HG02610 (cell line): Measurements from ENCODE around the gene NPM1.
"Not testable (repeated sequence)": the region's sequence is repeated elsewhere in the genome, so short reads cannot be mapped to it uniquely, and the experiment has no call there.

ENCODE experiments used
- ATAC-seq: cut with Tn5 transposase; IDR thresholded peaks from one replicate; pipeline ENCODE4 v1.9.1; 2021; ENCODE audit warnings: mild to moderate bottlenecking, moderate library complexity; ENCODE audit not compliant: unreplicated experiment

Gene NPM1

GRCh38 chr5:171386006-171386671 lies 1.5 kb upstream of the NPM1 start:
- ATAC-seq, result no peak

- no peak for ATAC-seq
These were observed 746 bp upstream of the NPM1 start for GRCh38 chr5:171386861-171387344.

GRCh38 chr5:171387970-171388815 lies 544 bp downstream of the NPM1 start:
- ATAC-seq, result peak; percentile 33

- ATAC-seq, result peak; percentile 6
These were observed 1.1 kb downstream of the NPM1 start for GRCh38 chr5:171388816-171389168.

- no peak for ATAC-seq
These were observed 3.4 kb downstream of the NPM1 start for GRCh38 chr5:171390883-171391677.

GRCh38 chr5:171391996-171392577 lies 4.4 kb downstream of the NPM1 start:
- no peak for ATAC-seq

- no peak for ATAC-seq
These were observed 5.0 kb downstream of the NPM1 start for GRCh38 chr5:171392585-171393159.

- no peak for ATAC-seq
These were observed 7.4 kb downstream of the NPM1 start for GRCh38 chr5:171395042-171395441.

GRCh38 chr5:171396583-171396982 lies 8.9 kb downstream of the NPM1 start:
- not testable (repeated sequence) for ATAC-seq

GRCh38 chr5:171397190-171397589 lies 9.5 kb downstream of the NPM1 start:
- ATAC-seq, result no peak

GRCh38 chr5:171397599-171397998 lies 9.9 kb downstream of the NPM1 start:
- ATAC-seq, result no peak

GRCh38 chr5:171398660-171399059 lies 11.0 kb downstream of the NPM1 start:
- ATAC-seq, result not testable (repeated sequence)

GRCh38 chr5:171400169-171400568 lies 12.5 kb downstream of the NPM1 start:
- ATAC-seq, result no peak

GRCh38 chr5:171401167-171401947 lies 13.7 kb downstream of the NPM1 start:
- no peak for ATAC-seq

GRCh38 chr5:171402751-171403150 lies 15.1 kb downstream of the NPM1 start:
- ATAC-seq, result not testable (repeated sequence)

GRCh38 chr5:171405615-171406014 lies 18.0 kb downstream of the NPM1 start:
- no peak for ATAC-seq

GRCh38 chr5:171407234-171407633 lies 19.6 kb downstream of the NPM1 start:
- ATAC-seq, result no peak

GRCh38 chr5:171409164-171410136 lies 21.8 kb downstream of the NPM1 start:
- no peak for ATAC-seq

- ATAC-seq, result no peak
These were observed 22.5 kb downstream of the NPM1 start for GRCh38 chr5:171410181-171410580.
